HG02938 (cell line): ENCODE results near the gene GYG1.
A peak's percentile ranks its signal among the peaks of the same experiment; 100 is the strongest.

Source experiments
- ATAC-seq: cut with Tn5 transposase; IDR thresholded peaks from one replicate; pipeline ENCODE4 v1.9.1; 2021; ENCODE audit warnings: mild to moderate bottlenecking, moderate library complexity; ENCODE audit not compliant: unreplicated experiment

Gene GYG1

GRCh38 chr3:148991219-148992026 lies at the start of gene GYG1:
GYG1 (plus strand) TSS chr3:148991540; CDS start chr3:148991641, 101 bp downstream.
- peak; percentile 70 for ATAC-seq

DNA sequence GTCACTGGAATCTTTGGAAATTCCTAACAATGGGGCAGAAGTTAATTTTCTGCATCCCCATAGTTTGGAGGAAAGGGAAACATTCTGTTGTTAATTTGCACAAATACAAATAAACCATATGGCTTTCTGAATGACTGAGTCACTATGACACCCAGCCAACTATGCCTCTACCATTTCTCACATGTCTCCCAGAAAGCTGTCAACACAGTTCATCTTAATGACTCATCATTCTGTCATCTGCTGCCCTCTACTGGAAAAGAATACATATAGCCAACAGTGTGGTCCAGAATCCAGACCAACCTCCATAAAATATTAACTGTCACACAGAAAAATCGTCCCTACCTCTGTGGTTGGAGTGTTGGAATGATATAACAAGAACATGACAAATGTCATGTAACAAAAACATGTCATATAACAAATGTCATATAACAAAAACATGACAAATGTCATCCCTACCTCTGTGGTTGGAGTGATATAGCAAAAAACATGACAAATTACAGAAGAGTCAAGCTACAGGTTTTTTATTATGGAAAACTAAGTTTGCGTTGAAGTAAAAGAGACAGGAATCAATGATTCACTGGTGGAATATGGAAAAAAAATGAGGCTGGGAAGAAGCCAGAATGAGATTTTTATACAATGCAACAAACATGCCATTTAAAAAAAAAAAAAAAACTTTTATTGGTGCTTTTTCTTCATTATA lies 47.7 kb upstream of the GYG1 start:
- ATAC-seq: peak; percentile 99

GRCh38 chr3:148945116-148945515 lies 46.2 kb upstream of the GYG1 start:
- no peak for ATAC-seq

GRCh38 chr3:148948913-148949657 lies 42.3 kb upstream of the GYG1 start:
- no peak for ATAC-seq

DNA sequence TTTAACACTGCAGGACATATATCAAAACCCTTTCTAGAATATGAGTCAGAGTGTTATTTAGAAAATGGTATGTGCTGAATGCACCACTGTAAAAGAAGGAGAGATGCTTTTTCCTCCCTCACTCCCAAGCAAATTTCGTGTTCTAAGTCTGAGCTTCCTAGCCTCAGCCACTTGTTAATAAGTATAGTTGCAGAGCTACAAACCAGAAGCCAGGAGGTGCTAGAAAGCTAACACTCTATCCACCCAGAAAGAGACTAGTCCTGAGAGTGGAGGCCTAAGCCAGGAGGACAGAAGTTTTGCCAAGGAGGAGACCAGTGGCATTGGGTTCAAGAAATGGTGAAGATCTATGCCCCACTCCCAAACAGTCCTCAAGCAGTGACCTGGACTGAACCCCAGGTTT lies 40.5 kb upstream of the GYG1 start:
- ATAC-seq: no peak

GRCh38 chr3:148951599-148952361 lies 39.6 kb upstream of the GYG1 start:
- no peak for ATAC-seq

GRCh38 chr3:148953094-148953493 lies 38.2 kb upstream of the GYG1 start:
- ATAC-seq: no peak

GRCh38 chr3:148954981-148955380 lies 36.4 kb upstream of the GYG1 start:
- no peak for ATAC-seq

GRCh38 chr3:148955544-148956346 lies 35.6 kb upstream of the GYG1 start:
- peak; percentile 39 for ATAC-seq

DNA sequence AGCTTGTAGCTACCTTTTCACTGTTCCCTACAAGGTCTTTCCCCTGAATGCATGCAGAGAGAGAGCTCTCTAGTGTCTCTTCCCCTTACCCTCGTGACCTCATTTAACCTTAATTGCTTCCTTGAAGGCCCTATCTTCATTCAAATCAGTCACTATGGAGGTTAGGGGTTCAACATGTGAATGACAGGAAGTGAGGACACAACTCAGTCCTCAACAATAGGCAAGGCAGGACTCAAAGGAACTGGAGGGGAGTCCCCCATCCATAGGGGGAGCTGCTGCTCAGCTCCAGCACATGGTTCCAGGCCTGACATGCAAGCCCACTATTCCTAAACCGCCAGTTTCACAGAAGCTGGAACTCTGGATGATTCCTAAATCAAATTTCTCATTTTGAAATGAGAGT lies 33.8 kb upstream of the GYG1 start:
- no peak for ATAC-seq

DNA sequence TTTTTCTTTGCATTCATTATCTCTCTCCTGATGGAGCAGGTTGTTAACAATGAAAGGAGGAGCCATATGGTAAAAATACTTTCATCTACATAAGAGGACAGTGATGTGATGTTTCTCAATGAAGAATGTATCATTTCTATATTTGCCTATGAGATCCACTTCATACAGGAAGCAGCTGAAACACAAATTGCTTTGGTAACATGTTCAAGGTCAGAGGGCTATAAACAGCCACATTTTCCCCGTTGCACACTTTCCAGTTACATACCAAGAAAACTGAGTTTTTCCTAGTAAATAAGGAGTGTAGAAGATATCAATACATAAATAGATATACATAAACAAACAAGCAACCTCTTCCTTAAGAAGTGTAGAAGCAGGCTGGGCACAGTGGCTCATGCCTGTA lies 32.6 kb upstream of the GYG1 start:
- no peak for ATAC-seq

GRCh38 chr3:148962513-148962912 lies 28.8 kb upstream of the GYG1 start:
- no peak for ATAC-seq

- ATAC-seq: no peak
These were observed 26.5 kb upstream of the GYG1 start for GRCh38 chr3:148964809-148965208.

- ATAC-seq: no peak
These were observed 23.0 kb upstream of the GYG1 start for GRCh38 chr3:148968321-148968720.

DNA sequence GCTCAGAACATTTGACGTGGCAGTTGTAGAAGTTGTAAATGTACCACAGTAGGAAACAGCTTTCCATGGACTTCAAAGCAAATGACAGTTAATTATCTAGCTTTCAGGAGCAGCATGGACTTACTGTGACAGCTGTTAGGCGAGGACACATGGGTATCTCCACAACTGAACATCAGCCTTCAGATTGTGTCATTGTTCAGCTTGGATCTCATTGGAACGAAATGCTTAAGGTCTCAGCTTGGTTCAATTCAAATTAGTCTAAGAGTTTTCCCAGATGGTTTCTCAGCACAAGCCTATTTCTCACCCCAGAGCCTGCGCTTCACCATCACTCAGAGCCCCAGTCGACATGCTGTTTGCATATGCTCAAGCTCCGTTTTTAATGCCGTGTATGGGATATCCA lies 21.1 kb upstream of the GYG1 start:
- no peak for ATAC-seq

DNA sequence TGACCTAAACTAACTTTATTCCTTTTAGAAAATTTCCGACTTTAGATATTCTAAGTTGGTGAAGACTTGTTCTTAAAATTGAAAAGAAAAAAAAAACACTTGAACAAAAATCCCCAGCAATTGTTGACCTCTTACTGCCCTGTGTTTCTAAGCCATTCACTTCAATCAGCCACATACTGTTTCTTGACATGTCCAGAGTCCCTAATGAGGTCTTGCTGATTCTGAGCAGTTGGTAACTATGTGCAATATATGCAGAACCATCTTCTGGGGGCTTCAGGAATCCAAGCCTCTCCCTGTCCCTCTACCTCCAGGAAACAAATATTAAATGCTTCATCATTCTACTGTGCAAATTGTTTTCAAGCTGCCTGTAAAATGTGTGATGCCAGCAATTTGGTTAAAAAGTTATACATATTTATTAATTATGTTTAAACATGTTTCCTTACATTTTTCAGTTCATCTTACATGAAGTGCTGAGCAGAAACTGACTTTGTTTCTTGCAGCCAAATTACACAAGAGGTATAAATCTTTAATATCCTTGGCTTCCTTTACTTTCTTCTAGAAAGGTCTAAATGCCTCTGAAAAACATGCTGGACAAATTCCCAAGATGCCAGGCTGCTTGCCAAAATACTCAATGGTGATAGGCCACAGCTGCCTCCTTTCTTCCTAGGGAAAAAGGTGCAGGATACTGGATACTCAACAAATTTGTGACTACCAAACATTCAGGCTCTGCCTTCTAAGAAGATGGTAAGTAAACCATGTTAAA lies 19.8 kb upstream of the GYG1 start:
- no peak for ATAC-seq

DNA sequence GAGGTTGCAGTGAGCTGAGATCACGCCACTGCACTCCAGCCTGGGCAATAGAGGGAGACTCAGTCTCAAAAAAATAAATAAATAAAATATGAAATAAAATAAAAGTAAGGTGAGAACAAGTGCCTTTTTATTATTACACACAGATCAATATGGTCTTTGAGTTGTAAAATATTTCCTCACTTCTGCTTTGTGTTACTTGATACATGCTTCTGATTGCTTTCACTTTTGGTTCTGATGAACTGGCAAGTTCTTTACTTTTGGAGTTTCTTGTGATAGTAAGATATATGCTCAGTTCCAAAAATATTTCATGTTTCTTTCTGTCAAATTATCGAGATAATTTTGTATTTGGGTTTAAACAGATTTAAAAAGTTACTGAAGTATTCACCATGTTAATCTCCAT lies 16.6 kb upstream of the GYG1 start:
- ATAC-seq: peak; percentile 77

- no peak for ATAC-seq
These were observed 16.1 kb upstream of the GYG1 start for GRCh38 chr3:148975248-148975647.

GRCh38 chr3:148975696-148976095 lies 15.6 kb upstream of the GYG1 start:
- ATAC-seq: no peak
